Astrocyte (in vitro differentiated cells and primary cell): ENCODE measurements around the gene KLK4.

Experiments
- CTCF ChIP-seq: IDR thresholded peaks from 2 replicates; pipeline ENCODE4 v1.5.1; 2011; ENCODE audit warnings: low read depth, mild to moderate bottlenecking, inconsistent platforms, low read length, moderate library complexity; ENCODE audit not compliant: insufficient read depth
- EZH2 ChIP-seq: IDR thresholded peaks from 2 replicates; pipeline ENCODE4 v1.6.1; 2012; ENCODE audit warnings: mild to moderate bottlenecking, low read length, inconsistent platforms; ENCODE audit not compliant: insufficient read depth

DNA sequence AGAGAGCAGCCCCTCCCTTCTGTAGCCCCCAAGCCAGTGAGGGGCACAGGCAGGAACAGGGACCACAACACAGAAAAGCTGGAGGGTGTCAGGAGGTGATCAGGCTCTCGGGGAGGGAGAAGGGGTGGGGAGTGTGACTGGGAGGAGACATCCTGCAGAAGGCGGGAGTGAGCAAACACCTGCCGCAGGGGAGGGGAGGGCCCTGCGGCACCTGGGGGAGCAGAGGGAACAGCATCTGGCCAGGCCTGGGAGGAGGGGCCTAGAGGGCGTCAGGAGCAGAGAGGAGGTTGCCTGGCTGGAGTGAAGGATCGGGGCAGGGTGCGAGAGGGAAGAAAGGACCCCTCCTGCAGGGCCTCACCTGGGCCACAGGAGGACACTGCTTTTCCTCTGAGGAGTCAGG, 52.3 kb downstream of the KLK4 start:
- TF ChIP-seq CTCF: no peak
- TF ChIP-seq EZH2: no peak
